HepG2 (cell line): ENCODE data around the gene CTSZ. TPM values are rescaled to one million over a fixed set of nuclear protein-coding genes. Genes with fewer than 3 reads are reported as not detected.

Experiments used
- BRD4 ChIP-seq: sonication (generic); formaldehyde crosslinking; IDR thresholded peaks from 2 replicates; pipeline ENCODE4 v1.4.0; 2020; ENCODE audit warnings: missing genetic modification reagents
- ISL2 ChIP-seq: sonication (generic); formaldehyde crosslinking; IDR thresholded peaks from 2 replicates; pipeline ENCODE4 v1.5.0; 2020; ENCODE audit warnings: missing genetic modification reagents
- KLF16 ChIP-seq, 2 experiments: sonication (generic) in 1 of 2; formaldehyde crosslinking in 1 of 2; IDR thresholded peaks; 2 replicates each; pipeline versions ENCODE4 v1.6.1 to v1.8.0; 2016 to 2023; ENCODE audit warnings: missing genetic modification reagents in 2 of 2, missing compliant biosample characterization in 1 of 2
- SRSF1 ChIP-seq: fragments of 200-400 bp; formaldehyde crosslinking; optimal IDR thresholded peaks from 2 replicates; pipeline ENCODE3; 2017; ENCODE audit warnings: mild to moderate bottlenecking, low read depth, low read length, moderate library complexity
- TFE3 ChIP-seq: IDR thresholded peaks from 2 replicates; pipeline ENCODE4 v1.6.1; 2016
- ZBTB7B ChIP-seq: sonication (generic); formaldehyde crosslinking; IDR thresholded peaks from 2 replicates; pipeline ENCODE4 v1.4.0; 2020; ENCODE audit warnings: missing genetic modification reagents
- ZNF24 ChIP-seq: fragments of 450-650 bp; IDR thresholded peaks from 2 replicates; pipeline ENCODE4 v1.6.1; 2017; ENCODE audit warnings: antibody characterized with exemption, mild to moderate bottlenecking
- ZNF547 ChIP-seq: sonication (generic); formaldehyde crosslinking; IDR thresholded peaks from 2 replicates; pipeline ENCODE4 v1.5.1; 2020; ENCODE audit warnings: mild to moderate bottlenecking, missing genetic modification reagents
- polyA plus RNA-seq, 8 experiments: library from polyadenylated mRNA; depleted of rRNA in 3 of 8; stranded (reverse) in 7 of 8; unstranded in 1 of 8; fragments of >200 nt; fragmentation: Illumina TruSeq in 4 of 8; extraction: Trizol in 4 of 8; gene quantifications; 2 replicates each; pipeline versions ENCODE4 v1.2.1 to v1.2.3, GENCODE V29; 2011 to 2016; ENCODE audit warnings: low read depth in 4 of 8, missing spikeins in 1 of 8, mixed read lengths in 1 of 8; ENCODE audit not compliant: insufficient read depth in 1 of 8
- total RNA-seq, 5 experiments: library from RNA; depleted of rRNA; stranded (reverse); fragments of >200 nt; fragmentation: Illumina TruSeq; extraction: Trizol; gene quantifications; 2 replicates each; pipeline ENCODE4 v1.2.3, GENCODE V29; 2016; ENCODE audit warnings: low read depth in 1 of 5
- TF ChIP-seq, protein P1 (sequence below): sonication (generic); formaldehyde crosslinking; IDR thresholded peaks from 2 replicates; pipeline ENCODE4 v1.4.0; 2020; ENCODE audit warnings: missing genetic modification reagents
- TF ChIP-seq, protein P2 (sequence below): sonication (generic); formaldehyde crosslinking; IDR thresholded peaks from 2 replicates; pipeline ENCODE4 v1.5.0; 2020; ENCODE audit warnings: missing genetic modification reagents
- TF ChIP-seq, protein P3 (sequence below): sonication (generic); formaldehyde crosslinking; IDR thresholded peaks from 2 replicates; pipeline ENCODE4 v1.5.0; 2020; ENCODE audit warnings: mild to moderate bottlenecking, missing genetic modification reagents, borderline replicate concordance
- TF ChIP-seq, protein P4 (sequence below): sonication (generic); formaldehyde crosslinking; IDR thresholded peaks from 2 replicates; pipeline ENCODE4 v1.4.0; 2020; ENCODE audit warnings: missing genetic modification reagents

The CTSZ gene
- total and polyA plus RNA-seq, 2 of the 13 experiments (the other 11 are each of a cell fraction or from before 2014, with no cell fraction given) = 0.33 TPM; not detected in 1

GRCh38 chr20:58980711-58981627 lies 26.1 kb downstream of the CTSZ start, which contains the start of gene NELFCD (continued):
- TF ChIP-seq BRD4 (CRISPR knock-in tag) (no peak; the same call in 1 of the 2 replicates), TFE3 (peak; percentile 59; the same call in 1 of the 2 replicates), SRSF1 (no peak), ISL2 (CRISPR knock-in tag) (no peak), ZNF24 (no peak), ZBTB7B (CRISPR knock-in tag) (peak; percentile 96), ZNF547 (no peak), KLF16 (CRISPR knock-in tag; IDR thresholded peaks at IDR 0.05) (peak in 1 of 2 experiments; percentile 46; a peak in 1 of 4 replicates)
- TF ChIP-seq, protein P1, sequence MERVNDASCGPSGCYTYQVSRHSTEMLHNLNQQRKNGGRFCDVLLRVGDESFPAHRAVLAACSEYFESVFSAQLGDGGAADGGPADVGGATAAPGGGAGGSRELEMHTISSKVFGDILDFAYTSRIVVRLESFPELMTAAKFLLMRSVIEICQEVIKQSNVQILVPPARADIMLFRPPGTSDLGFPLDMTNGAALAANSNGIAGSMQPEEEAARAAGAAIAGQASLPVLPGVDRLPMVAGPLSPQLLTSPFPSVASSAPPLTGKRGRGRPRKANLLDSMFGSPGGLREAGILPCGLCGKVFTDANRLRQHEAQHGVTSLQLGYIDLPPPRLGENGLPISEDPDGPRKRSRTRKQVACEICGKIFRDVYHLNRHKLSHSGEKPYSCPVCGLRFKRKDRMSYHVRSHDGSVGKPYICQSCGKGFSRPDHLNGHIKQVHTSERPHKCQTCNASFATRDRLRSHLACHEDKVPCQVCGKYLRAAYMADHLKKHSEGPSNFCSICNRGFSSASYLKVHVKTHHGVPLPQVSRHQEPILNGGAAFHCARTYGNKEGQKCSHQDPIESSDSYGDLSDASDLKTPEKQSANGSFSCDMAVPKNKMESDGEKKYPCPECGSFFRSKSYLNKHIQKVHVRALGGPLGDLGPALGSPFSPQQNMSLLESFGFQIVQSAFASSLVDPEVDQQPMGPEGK (CRISPR knock-in tag) = peak; percentile 85
- TF ChIP-seq, protein P2, sequence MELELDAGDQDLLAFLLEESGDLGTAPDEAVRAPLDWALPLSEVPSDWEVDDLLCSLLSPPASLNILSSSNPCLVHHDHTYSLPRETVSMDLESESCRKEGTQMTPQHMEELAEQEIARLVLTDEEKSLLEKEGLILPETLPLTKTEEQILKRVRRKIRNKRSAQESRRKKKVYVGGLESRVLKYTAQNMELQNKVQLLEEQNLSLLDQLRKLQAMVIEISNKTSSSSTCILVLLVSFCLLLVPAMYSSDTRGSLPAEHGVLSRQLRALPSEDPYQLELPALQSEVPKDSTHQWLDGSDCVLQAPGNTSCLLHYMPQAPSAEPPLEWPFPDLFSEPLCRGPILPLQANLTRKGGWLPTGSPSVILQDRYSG (CRISPR knock-in tag) = no peak
- TF ChIP-seq, protein P3, sequence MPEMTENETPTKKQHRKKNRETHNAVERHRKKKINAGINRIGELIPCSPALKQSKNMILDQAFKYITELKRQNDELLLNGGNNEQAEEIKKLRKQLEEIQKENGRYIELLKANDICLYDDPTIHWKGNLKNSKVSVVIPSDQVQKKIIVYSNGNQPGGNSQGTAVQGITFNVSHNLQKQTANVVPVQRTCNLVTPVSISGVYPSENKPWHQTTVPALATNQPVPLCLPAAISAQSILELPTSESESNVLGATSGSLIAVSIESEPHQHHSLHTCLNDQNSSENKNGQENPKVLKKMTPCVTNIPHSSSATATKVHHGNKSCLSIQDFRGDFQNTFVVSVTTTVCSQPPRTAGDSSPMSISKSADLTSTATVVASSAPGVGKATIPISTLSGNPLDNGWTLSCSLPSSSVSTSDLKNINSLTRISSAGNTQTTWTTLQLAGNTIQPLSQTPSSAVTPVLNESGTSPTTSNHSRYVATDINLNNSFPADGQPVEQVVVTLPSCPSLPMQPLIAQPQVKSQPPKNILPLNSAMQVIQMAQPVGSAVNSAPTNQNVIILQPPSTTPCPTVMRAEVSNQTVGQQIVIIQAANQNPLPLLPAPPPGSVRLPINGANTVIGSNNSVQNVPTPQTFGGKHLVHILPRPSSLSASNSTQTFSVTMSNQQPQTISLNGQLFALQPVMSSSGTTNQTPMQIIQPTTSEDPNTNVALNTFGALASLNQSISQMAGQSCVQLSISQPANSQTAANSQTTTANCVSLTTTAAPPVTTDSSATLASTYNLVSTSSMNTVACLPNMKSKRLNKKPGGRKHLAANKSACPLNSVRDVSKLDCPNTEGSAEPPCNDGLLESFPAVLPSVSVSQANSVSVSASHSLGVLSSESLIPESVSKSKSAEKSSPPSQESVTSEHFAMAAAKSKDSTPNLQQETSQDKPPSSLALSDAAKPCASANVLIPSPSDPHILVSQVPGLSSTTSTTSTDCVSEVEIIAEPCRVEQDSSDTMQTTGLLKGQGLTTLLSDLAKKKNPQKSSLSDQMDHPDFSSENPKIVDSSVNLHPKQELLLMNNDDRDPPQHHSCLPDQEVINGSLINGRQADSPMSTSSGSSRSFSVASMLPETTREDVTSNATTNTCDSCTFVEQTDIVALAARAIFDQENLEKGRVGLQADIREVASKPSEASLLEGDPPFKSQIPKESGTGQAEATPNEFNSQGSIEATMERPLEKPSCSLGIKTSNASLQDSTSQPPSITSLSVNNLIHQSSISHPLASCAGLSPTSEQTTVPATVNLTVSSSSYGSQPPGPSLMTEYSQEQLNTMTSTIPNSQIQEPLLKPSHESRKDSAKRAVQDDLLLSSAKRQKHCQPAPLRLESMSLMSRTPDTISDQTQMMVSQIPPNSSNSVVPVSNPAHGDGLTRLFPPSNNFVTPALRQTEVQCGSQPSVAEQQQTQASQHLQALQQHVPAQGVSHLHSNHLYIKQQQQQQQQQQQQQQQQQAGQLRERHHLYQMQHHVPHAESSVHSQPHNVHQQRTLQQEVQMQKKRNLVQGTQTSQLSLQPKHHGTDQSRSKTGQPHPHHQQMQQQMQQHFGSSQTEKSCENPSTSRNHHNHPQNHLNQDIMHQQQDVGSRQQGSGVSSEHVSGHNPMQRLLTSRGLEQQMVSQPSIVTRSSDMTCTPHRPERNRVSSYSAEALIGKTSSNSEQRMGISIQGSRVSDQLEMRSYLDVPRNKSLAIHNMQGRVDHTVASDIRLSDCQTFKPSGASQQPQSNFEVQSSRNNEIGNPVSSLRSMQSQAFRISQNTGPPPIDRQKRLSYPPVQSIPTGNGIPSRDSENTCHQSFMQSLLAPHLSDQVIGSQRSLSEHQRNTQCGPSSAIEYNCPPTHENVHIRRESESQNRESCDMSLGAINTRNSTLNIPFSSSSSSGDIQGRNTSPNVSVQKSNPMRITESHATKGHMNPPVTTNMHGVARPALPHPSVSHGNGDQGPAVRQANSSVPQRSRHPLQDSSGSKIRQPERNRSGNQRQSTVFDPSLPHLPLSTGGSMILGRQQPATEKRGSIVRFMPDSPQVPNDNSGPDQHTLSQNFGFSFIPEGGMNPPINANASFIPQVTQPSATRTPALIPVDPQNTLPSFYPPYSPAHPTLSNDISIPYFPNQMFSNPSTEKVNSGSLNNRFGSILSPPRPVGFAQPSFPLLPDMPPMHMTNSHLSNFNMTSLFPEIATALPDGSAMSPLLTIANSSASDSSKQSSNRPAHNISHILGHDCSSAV (CRISPR knock-in tag) = no peak
- TF ChIP-seq, protein P4, sequence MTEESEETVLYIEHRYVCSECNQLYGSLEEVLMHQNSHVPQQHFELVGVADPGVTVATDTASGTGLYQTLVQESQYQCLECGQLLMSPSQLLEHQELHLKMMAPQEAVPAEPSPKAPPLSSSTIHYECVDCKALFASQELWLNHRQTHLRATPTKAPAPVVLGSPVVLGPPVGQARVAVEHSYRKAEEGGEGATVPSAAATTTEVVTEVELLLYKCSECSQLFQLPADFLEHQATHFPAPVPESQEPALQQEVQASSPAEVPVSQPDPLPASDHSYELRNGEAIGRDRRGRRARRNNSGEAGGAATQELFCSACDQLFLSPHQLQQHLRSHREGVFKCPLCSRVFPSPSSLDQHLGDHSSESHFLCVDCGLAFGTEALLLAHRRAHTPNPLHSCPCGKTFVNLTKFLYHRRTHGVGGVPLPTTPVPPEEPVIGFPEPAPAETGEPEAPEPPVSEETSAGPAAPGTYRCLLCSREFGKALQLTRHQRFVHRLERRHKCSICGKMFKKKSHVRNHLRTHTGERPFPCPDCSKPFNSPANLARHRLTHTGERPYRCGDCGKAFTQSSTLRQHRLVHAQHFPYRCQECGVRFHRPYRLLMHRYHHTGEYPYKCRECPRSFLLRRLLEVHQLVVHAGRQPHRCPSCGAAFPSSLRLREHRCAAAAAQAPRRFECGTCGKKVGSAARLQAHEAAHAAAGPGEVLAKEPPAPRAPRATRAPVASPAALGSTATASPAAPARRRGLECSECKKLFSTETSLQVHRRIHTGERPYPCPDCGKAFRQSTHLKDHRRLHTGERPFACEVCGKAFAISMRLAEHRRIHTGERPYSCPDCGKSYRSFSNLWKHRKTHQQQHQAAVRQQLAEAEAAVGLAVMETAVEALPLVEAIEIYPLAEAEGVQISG = peak; percentile 46; the same call in 1 of the 2 replicates
